Transverse colon (tissue), 4 donors: Measurements from ENCODE around the gene FUT3. TPM values are rescaled to one million over a fixed set of nuclear protein-coding genes. Genes with fewer than 3 reads are reported as not detected.
A peak's percentile ranks its signal among the peaks of the same experiment; 100 is the strongest.

Experiments used
- DNase-seq: peaks from one replicate; pipeline ENCODE4 v3.0.0-alpha.2; 2019
- H3K27ac ChIP-seq, 4 donors: fragments of 200-600 bp; sonication (generic); 2 replicates each; pipeline ENCODE4 v1.5.1; 2016 to 2018; ENCODE audit warnings: inconsistent platforms in 4 of 4
- H3K27me3 ChIP-seq: fragments of 200-600 bp; sonication (generic); 2 replicates; pipeline ENCODE4 v1.5.1; 2017; ENCODE audit warnings: inconsistent platforms
- H3K36me3 ChIP-seq, 4 donors: fragments of 200-600 bp; sonication (generic); 2 replicates each; pipeline ENCODE4 v1.5.1; 2017 to 2019; ENCODE audit warnings: inconsistent platforms in 4 of 4
- H3K4me1 ChIP-seq, 4 donors: fragments of 200-600 bp; sonication (generic); 2 replicates each; pipeline ENCODE4 v1.5.1; 2017 to 2020; ENCODE audit warnings: inconsistent platforms in 4 of 4
- H3K4me3 ChIP-seq, 4 donors: fragments of 200-600 bp; sonication (generic); 1 replicate in 1 of 4; 2 replicates in 3 of 4; pipeline versions ENCODE4 v1.5.1 to v1.6.1; 2017 to 2019; ENCODE audit warnings: inconsistent platforms in 4 of 4
- H3K9me3 ChIP-seq, 2 donors: fragments of 200-600 bp; sonication (generic); 2 replicates each; pipeline ENCODE4 v1.5.1; 2017 to 2019; ENCODE audit warnings: inconsistent platforms in 2 of 2
- EP300 ChIP-seq: sonication (generic); formaldehyde crosslinking; IDR thresholded peaks from one replicate; pipeline ENCODE4 v1.6.1; 2017; ENCODE audit warnings: antibody characterized with exemption, low read depth
- POLR2A ChIP-seq: fragments of 450-650 bp; IDR thresholded peaks from one replicate; pipeline ENCODE4 v1.6.1; 2016; ENCODE audit warnings: antibody characterized with exemption, mild to moderate bottlenecking, moderate library complexity
- POLR2AphosphoS5 ChIP-seq, 3 donors: sonication (generic); formaldehyde crosslinking; IDR thresholded peaks; one replicate each; pipeline ENCODE4 v1.6.1; 2016; ENCODE audit warnings: antibody characterized with exemption in 3 of 3
- WGBS, 2 donors: methylation state at CpG; one replicate each; pipeline ENCODE4 v1.1.5; 2018; ENCODE audit warnings: low coverage in 1 of 2; 5-methylcytosine and 5-hydroxymethylcytosine counted together
- in situ Hi-C, 4 donors: fragments of 200-750 bp; cut with MboI; loops; one replicate each; pipeline versions ENCODE4 v1.15.0 to v1.15.1; 2017; ENCODE audit warnings: low sequenced_read_pairs in 3 of 4, low pct_ligation_motif_present in 1 of 4, low pct_unique_long_range_greater_than_20kb in 1 of 4
- intact Hi-C: fragments of 100-400 bp; cut with DNase I; formaldehyde crosslinking; loops from one replicate; pipeline ENCODE4 v1.15.1; 2023; ENCODE audit warnings: low total_unique reads
- total RNA-seq, 4 donors: library from RNA; depleted of rRNA; stranded (reverse); fragments of >200 nt; gene quantifications; one replicate each; pipeline ENCODE4 v1.1.0, GENCODE V29; 2016
- TF ChIP-seq, protein P1 (sequence below), 5 experiments: fragments of 200-600 bp in 3 of 5; fragments of 450-650 bp in 2 of 5; sonication (generic) in 3 of 5; IDR thresholded peaks; 1 replicate in 2 of 5; 2 replicates in 3 of 5; pipeline ENCODE4 v1.5.1; 2016 to 2017; ENCODE audit warnings: antibody characterized with exemption in 5 of 5, inconsistent platforms in 3 of 5, mild to moderate bottlenecking in 2 of 5, moderate library complexity in 1 of 5

Gene FUT3
- total RNA-seq, result 100 to 1,000 TPM; 180 to 222 (median 191) TPM

DNA sequence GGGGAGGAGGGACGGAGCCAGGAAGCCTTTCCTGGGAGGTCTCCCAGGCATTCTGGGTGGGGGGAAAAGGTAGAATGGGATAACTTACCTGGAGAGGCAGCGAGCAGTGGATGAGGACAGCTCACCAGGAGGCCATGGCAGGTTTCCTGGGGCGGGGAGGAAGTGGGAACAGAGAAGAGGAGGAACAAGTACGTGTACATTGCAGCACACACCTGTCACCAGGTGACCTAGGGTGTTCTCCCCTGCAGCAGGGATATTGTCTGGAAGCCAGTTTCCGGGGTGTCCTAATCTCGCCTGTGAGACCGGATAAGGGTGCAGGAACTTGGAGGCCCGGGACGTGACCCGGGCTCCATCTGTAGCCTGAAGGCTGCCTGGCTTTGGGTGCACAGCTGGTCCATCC lies at the start of gene FUT3:
TSS of gene FUT3 (minus strand) at position 148 of the 400 bp plus-strand sequence.
- peak; percentile 84 for DNase-seq
- peak; percentile 96 for TF ChIP-seq POLR2A
- TF ChIP-seq, protein P1, sequence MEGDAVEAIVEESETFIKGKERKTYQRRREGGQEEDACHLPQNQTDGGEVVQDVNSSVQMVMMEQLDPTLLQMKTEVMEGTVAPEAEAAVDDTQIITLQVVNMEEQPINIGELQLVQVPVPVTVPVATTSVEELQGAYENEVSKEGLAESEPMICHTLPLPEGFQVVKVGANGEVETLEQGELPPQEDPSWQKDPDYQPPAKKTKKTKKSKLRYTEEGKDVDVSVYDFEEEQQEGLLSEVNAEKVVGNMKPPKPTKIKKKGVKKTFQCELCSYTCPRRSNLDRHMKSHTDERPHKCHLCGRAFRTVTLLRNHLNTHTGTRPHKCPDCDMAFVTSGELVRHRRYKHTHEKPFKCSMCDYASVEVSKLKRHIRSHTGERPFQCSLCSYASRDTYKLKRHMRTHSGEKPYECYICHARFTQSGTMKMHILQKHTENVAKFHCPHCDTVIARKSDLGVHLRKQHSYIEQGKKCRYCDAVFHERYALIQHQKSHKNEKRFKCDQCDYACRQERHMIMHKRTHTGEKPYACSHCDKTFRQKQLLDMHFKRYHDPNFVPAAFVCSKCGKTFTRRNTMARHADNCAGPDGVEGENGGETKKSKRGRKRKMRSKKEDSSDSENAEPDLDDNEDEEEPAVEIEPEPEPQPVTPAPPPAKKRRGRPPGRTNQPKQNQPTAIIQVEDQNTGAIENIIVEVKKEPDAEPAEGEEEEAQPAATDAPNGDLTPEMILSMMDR (IDR thresholded peaks at IDR 0.05), result no peak
- TF ChIP-seq EP300, result no peak
- TF ChIP-seq POLR2AphosphoS5 (IDR thresholded peaks at IDR 0.05), result peak; percentile 67 to 96 (median 94)
- in situ Hi-C loops (no loop called here), intact Hi-C loops (no loop called here)
- Histone ChIP-seq H3K4me3 (peak within 1 kb of the TSS in 3 of 4 donors; percentile 37 to 56 (median 40)), H3K9me3 (no peaks in the 10 kb centered on the region), H3K27me3 (no peaks in the 10 kb centered on the region), H3K36me3 (no peaks in the 10 kb centered on the region), H3K4me1 (peaks cover 0 to 10% (median 4%) of the 10 kb centered on the region in 4 donors), H3K27ac (peak within 1 kb of the TSS; percentile 83 to 87 (median 86))
- WGBS, 2 donors, result 48% methylated on average over 10 of the region's 10 CpGs; no CpG with 5 or more reads in 1 of the 2 donors

DNA sequence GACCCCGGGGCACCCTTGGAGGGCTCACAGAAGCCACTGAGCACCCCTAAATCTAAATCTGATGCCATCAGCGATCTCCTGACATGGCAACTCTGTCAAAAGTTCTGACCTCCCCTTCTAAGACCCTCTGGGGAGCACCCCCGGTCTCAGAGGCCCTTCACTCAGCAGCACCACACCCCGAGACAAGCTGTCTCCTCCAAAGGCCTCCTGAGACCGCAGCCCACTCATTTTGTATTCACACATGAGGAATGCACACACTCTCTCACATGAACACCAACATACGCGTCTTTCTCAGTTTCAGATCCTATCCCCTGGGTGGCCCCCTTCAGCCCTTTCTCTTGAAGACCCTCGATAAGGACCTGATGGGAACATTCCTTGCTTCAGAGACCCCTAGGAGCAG lies 49.7 kb upstream of the FUT3 start:
- Histone ChIP-seq H3K27ac (no peak overlapping the region), H3K4me1 (peaks cover 7 to 20% (median 19%) of the 10 kb centered on the region in 4 donors), H3K9me3 (no peaks in the 10 kb centered on the region), H3K36me3 (peaks cover 0 to 7% (median 0%) of the 10 kb centered on the region in 4 donors), H3K27me3 (no peaks in the 10 kb centered on the region), H3K4me3 (no peak overlapping the region)
- 87 to 89% methylated on average over 6 to 8 of the region's 8 CpGs for WGBS, 2 donors
- in situ Hi-C loops, result no loop called here
- TF ChIP-seq POLR2AphosphoS5 (IDR thresholded peaks at IDR 0.05) (no peak), EP300 (no peak)
- TF ChIP-seq, protein P1 (IDR thresholded peaks at IDR 0.05), result no peak
- no peak for DNase-seq
- intact Hi-C loops, result no loop called here

DNA sequence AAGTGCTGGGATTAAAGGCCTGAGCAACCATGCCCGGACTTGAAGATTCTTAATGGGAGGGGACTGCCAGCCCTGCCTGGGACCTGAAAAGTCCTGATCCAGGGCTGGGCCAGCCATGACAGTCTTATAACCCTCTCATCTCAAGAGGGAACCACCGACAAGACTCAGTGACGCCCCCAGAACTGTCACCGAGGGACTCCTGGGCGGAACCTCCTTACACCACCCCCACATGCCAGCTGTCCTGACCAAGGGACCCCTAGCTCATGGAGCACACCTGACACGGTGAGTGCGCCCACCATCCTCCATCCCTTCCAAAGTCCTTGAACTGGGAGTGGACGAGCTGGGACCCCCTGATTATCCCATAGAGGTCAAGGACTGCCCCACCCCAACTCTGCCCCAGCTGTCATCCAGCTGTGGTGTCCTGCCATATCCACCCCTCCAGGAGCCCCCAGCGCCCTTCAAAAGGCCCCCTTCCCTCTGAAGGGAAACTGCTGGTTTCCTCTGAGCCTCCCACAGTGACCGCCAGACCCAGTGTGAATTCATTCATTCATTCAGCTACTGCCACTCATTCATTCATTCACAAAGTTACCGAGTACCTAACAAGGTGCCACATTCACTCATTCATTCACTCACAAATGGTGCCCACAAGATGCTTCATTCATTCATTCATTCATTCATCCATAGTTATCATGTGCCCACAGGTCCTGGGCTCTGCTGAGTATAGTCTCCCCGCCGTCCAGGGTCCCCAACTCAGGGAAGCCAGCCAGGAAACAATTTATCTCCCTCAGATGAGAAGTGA lies 48.7 kb upstream of the FUT3 start:
- Histone ChIP-seq H3K9me3 (no peaks in the 10 kb centered on the region), H3K4me1 (peaks cover 0 to 10% (median 10%) of the 10 kb centered on the region in 4 donors), H3K27me3 (no peaks in the 10 kb centered on the region), H3K4me3 (no peak overlapping the region), H3K27ac (no peak overlapping the region), H3K36me3 (peaks cover 0 to 15% (median 3%) of the 10 kb centered on the region in 4 donors)
- TF ChIP-seq POLR2AphosphoS5 (IDR thresholded peaks at IDR 0.05) (no peak), POLR2A (no peak), EP300 (no peak)
- TF ChIP-seq, protein P1 (IDR thresholded peaks at IDR 0.05), result no peak
- WGBS, 2 donors, result 90% methylated on average over 10 of the region's 13 CpGs; no CpG with 5 or more reads in 1 of the 2 donors
- intact Hi-C loops (no loop called here), in situ Hi-C loops (loop anchor here in 1 of 4 donors (10.0 kb wide), 1 partner anchor 95 kb away; the partner anchor contains the start of gene NRTN)
- DNase-seq, result no peak

DNA sequence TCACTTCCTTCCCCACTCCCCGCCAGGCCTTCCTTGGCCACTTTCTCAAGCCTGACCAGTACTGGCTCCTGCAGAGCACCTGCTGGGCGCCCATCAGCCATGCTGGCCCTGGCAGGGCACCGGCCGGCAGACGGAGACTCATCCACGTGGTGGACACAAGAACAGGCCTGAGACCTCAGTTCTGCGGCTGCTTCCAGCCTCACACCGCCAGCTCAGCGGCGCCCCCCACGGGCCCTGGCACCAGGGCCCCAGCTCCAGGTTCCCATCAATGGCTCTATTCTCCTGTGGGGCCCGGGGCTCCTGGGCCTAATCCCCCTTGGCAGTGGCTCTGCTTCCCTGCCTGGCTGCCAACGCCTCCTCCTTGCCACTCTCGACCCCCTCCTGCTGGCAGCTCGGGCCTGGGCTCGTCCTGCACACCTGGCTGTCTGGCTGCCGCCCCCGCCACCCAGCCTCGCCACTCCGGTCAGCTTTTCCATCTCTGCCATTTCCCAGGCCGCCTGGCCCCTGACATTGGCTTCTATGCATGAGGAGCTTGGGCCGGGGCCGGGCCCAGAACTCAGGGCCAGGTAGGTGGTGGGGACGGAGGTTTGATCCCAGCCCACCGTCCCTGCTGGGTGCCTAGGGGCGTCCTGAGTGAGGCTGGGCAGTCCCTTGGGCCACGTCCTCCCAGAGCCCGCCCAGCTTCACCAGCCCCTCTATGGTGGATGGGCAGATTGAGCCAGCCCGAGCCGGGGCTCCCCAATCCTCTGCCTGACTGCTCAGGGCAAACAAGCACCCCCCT lies 46.1 kb upstream of the FUT3 start:
- Histone ChIP-seq H3K4me1 (peaks cover 1 to 5% (median 5%) of the 10 kb centered on the region in 4 donors), H3K4me3 (no peak overlapping the region), H3K27ac (no peak overlapping the region), H3K27me3 (no peaks in the 10 kb centered on the region), H3K9me3 (no peaks in the 10 kb centered on the region), H3K36me3 (peaks cover 0 to 15% (median 3%) of the 10 kb centered on the region in 4 donors)
- TF ChIP-seq, protein P1 (IDR thresholded peaks at IDR 0.05), result no peak
- TF ChIP-seq EP300 (no peak), POLR2AphosphoS5 (IDR thresholded peaks at IDR 0.05) (no peak), POLR2A (no peak)
- intact Hi-C loops (no loop called here), in situ Hi-C loops (loop anchor here in 1 of 4 donors (10.0 kb wide), 1 partner anchor 93 kb away; the partner anchor contains the start of gene NRTN)
- 94% methylated on average over 26 of the region's 30 CpGs; no CpG with 5 or more reads in 1 of the 2 donors for WGBS, 2 donors
- DNase-seq, result no peak
